Measurements from ENCODE around the gene ADAMTSL5. TPM values are rescaled to one million over a fixed set of nuclear protein-coding genes. Genes with fewer than 3 reads are reported as not detected.

Gene ADAMTSL5
- total and polyA plus RNA-seq, 2 donors = 4.1 to 9.4 TPM

DNA sequence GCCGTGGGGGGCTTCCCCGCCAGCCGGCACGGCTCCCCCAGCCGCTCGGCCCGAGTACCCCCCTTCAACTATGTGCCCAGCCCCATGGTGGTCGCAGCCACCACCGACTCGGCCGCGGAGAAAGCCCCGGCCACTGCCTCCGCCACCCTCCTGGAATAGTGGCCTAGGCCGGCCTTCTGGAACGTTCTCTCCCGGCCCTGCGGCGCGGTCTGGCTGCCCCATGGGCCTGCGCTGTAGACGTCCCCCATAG lies 42.8 kb downstream of the ADAMTSL5 start:
- DNase-seq (ENCODE audit: extremely low spot score) = no peak
- 5% methylated on average over 22 of the region's 22 CpGs for WGBS
- Histone ChIP-seq H3K27ac (ENCODE audit: low read depth) (no peak overlapping the region), H3K4me3 (ENCODE audit: low read depth, low read length) (peak overlapping the region; percentile 44), H3K4me1 (ENCODE audit: insufficient read depth) (peaks cover 11% of the 10 kb centered on the region), H3K36me3 (ENCODE audit: insufficient read depth) (no peaks in the 10 kb centered on the region)

DNA sequence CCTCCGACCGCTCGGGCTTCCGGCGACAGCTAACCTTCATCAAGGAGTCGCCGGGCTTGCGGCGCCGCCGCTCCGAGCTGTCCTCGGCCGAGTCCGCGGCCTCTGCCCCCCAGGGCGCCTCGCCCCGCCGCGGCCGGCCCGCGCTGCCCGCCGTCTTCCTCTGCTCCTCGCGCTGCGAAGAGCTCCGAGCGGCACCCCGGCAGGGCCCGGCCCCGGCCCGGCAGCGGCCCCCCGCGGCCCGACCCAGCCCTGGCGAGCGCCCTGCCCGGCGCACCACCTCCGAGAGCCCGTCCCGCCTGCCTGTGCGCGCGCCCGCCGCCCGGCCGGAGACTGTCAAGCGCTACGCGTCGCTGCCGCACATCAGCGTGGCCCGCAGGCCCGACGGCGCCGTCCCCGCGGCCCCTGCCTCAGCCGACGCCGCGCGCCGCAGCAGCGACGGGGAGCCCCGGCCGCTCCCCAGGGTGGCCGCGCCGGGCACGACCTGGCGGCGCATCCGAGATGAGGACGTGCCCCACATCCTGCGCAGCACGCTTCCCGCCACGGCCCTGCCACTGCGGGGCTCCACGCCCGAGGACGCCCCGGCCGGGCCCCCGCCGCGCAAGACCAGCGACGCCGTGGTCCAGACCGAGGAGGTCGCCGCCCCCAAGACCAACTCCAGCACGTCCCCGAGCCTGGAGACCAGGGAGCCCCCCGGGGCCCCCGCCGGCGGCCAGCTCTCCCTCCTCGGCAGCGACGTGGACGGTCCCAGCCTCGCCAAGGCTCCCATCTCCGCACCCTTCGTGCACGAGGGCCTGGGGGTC lies 43.4 kb downstream of the ADAMTSL5 start:
- Histone ChIP-seq H3K27ac (ENCODE audit: low read depth) (no peak overlapping the region), H3K36me3 (ENCODE audit: insufficient read depth) (no peaks in the 10 kb centered on the region), H3K4me1 (ENCODE audit: insufficient read depth) (peaks cover 11% of the 10 kb centered on the region), H3K4me3 (ENCODE audit: low read depth, low read length) (peak overlapping the region; percentile 39)
- 2% methylated on average over 117 of the region's 117 CpGs for WGBS
- no peak for DNase-seq (ENCODE audit: extremely low spot score)

DNA sequence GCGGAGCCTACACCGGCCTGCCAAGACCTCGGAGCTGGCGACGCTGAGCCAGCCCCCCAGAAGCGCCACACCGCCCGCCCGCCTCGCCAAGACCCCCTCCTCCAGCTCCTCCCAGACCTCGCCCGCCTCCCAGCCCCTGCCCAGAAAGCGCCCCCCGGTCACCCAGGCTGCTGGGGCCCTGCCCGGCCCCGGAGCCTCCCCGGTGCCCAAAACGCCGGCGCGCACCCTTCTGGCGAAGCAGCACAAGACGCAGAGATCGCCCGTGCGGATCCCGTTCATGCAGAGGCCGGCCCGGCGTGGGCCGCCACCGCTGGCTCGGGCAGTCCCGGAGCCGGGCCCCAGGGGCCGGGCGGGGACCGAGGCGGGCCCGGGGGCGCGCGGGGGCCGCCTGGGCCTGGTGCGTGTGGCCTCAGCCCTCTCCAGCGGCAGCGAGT lies 44.0 kb downstream of the ADAMTSL5 start:
- Histone ChIP-seq H3K4me3 (ENCODE audit: low read depth, low read length) (peak overlapping the region; percentile 39), H3K36me3 (ENCODE audit: insufficient read depth) (no peaks in the 10 kb centered on the region), H3K27ac (ENCODE audit: low read depth) (no peak overlapping the region), H3K4me1 (ENCODE audit: insufficient read depth) (peaks cover 11% of the 10 kb centered on the region)
- DNase-seq (ENCODE audit: extremely low spot score) = no peak
- WGBS = 2% methylated on average over 47 of the region's 47 CpGs

DNA sequence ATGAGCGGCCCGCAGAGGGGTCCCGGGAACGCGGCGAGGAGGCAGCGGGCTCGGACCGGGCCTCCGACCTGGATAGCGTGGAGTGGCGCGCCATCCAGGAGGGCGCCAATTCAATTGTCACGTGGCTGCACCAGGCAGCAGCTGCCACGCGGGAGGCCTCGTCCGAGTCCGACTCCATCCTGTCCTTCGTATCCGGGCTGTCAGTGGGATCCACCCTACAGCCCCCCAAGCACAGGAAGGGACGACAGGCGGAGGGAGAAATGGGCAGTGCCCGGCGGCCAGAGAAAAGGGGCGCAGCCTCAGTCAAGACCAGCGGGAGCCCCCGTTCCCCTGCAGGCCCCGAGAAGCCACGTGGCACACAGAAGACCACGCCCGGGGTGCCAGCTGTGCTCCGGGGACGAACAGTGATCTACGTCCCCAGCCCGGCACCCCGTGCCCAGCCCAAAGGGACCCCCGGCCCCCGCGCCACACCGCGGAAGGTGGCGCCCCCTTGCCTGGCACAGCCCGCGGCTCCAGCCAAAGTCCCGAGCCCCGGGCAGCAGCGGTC lies 44.5 kb downstream of the ADAMTSL5 start:
- no peak overlapping the region for H3K4me3 ChIP-seq (ENCODE audit: low read depth, low read length)
- H3K27ac ChIP-seq (ENCODE audit: low read depth) = no peak overlapping the region
- no peak for DNase-seq (ENCODE audit: extremely low spot score)
- no peaks in the 10 kb centered on the region for H3K36me3 ChIP-seq (ENCODE audit: insufficient read depth)
- peaks cover 11% of the 10 kb centered on the region for H3K4me1 ChIP-seq (ENCODE audit: insufficient read depth)
- 7% methylated on average over 49 of the region's 49 CpGs for WGBS

DNA sequence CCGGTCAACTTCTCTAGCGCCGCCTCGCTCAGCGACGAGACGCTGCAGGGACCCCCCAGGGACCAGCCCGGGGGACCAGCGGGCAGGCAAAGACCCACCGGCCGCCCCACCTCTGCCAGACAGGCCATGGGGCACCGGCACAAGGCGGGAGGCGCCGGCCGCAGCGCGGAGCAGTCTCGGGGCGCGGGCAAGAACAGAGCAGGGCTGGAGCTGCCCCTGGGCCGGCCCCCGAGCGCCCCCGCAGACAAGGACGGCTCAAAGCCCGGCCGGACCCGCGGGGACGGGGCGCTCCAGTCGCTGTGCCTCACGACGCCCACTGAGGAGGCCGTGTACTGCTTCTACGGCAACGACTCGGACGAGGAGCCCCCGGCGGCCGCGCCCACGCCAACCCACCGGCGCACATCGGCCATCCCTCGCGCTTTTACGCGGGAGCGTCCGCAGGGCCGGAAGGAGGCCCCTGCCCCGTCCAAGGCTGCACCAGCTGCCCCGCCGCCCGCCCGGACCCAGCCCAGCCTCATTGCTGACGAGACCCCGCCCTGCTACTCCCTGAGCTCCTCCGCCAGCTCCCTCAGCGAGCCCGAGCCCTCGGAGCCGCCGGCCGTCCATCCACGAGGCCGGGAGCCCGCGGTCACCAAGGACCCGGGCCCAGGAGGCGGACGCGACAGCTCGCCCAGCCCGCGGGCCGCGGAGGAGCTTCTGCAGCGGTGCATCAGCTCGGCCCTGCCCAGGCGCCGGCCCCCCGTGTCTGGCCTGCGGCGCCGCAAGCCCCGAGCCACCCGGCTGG lies 45.1 kb downstream of the ADAMTSL5 start:
- H3K27ac ChIP-seq (ENCODE audit: low read depth) = no peak overlapping the region

DNA sequence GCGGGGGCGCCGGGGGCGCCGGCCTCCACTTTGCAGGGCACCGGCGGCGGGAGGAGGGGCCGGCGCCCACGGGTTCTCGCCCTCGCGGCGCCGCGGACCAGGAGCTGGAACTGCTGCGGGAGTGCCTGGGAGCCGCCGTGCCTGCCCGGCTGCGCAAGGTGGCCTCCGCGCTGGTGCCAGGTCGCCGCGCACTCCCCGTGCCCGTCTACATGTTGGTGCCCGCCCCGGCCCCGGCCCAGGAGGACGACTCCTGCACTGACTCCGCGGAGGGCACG lies 45.7 kb downstream of the ADAMTSL5 start:
- WGBS = 4% methylated on average over 36 of the region's 36 CpGs
- no peak for DNase-seq (ENCODE audit: extremely low spot score)
- Histone ChIP-seq H3K27ac (ENCODE audit: low read depth) (no peak overlapping the region), H3K36me3 (ENCODE audit: insufficient read depth) (no peaks in the 10 kb centered on the region), H3K4me1 (ENCODE audit: insufficient read depth) (peaks cover 11% of the 10 kb centered on the region), H3K4me3 (ENCODE audit: low read depth, low read length) (no peak overlapping the region)

More for the DNA sequence above, 45.1 kb downstream of the ADAMTSL5 start:
- Histone ChIP-seq H3K4me3 (ENCODE audit: low read depth, low read length) (no peak overlapping the region), H3K36me3 (ENCODE audit: insufficient read depth) (no peaks in the 10 kb centered on the region), H3K4me1 (ENCODE audit: insufficient read depth) (peaks cover 11% of the 10 kb centered on the region)
- no peak for DNase-seq (ENCODE audit: extremely low spot score)
- WGBS = 5% methylated on average over 92 of the region's 92 CpGs

DNA sequence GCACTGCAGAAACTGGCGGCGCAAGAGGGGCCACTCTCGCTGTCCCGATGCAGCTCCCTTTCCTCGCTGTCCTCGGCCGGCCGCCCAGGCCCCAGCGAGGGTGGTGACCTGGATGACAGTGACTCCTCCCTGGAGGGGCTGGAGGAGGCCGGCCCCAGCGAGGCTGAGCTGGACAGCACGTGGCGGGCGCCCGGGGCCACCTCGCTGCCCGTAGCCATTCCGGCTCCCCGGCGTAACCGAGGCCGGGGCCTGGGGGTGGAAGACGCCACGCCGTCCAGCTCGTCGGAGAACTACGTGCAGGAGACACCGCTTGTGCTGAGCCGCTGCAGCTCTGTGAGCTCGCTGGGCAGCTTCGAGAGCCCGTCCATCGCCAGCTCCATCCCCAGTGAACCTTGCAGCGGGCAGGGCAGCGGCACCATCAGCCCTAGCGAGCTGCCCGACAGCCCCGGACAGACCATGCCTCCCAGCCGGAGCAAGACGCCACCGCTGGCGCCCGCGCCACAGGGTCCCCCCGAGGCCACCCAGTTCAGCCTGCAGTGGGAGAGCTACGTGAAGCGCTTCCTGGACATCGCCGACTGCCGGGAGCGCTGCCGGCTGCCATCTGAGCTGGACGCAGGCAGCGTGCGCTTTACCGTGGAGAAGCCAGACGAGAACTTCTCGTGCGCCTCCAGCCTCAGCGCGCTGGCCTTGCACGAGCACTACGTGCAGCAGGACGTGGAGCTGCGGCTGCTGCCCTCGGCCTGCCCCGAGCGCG lies 46.2 kb downstream of the ADAMTSL5 start:
- Histone ChIP-seq H3K4me1 (ENCODE audit: insufficient read depth) (peaks cover 11% of the 10 kb centered on the region), H3K27ac (ENCODE audit: low read depth) (no peak overlapping the region), H3K4me3 (ENCODE audit: low read depth, low read length) (no peak overlapping the region), H3K36me3 (ENCODE audit: insufficient read depth) (no peaks in the 10 kb centered on the region)
- WGBS = 31% methylated on average over 70 of the region's 70 CpGs
- DNase-seq (ENCODE audit: extremely low spot score) = no peak

DNA sequence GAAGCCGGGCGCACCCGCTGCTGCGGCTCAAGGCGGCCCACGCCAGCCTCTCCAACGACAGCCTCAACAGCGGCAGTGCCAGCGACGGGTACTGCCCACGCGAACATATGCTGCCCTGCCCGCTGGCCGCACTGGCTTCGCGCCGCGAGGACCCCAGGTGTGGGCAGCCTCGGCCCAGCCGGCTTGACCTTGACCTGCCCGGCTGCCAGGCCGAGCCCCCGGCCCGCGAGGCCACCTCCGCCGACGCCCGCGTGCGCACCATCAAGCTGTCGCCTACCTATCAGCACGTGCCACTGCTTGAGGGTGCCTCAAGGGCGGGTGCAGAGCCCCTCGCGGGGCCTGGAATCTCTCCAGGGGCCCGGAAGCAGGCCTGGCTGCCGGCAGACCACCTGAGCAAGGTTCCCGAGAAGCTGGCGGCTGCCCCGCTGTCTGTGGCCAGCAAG lies 46.8 kb downstream of the ADAMTSL5 start:
- H3K4me1 ChIP-seq (ENCODE audit: insufficient read depth) = peaks cover 11% of the 10 kb centered on the region
- 51% methylated on average over 41 of the region's 41 CpGs for WGBS

DNA sequence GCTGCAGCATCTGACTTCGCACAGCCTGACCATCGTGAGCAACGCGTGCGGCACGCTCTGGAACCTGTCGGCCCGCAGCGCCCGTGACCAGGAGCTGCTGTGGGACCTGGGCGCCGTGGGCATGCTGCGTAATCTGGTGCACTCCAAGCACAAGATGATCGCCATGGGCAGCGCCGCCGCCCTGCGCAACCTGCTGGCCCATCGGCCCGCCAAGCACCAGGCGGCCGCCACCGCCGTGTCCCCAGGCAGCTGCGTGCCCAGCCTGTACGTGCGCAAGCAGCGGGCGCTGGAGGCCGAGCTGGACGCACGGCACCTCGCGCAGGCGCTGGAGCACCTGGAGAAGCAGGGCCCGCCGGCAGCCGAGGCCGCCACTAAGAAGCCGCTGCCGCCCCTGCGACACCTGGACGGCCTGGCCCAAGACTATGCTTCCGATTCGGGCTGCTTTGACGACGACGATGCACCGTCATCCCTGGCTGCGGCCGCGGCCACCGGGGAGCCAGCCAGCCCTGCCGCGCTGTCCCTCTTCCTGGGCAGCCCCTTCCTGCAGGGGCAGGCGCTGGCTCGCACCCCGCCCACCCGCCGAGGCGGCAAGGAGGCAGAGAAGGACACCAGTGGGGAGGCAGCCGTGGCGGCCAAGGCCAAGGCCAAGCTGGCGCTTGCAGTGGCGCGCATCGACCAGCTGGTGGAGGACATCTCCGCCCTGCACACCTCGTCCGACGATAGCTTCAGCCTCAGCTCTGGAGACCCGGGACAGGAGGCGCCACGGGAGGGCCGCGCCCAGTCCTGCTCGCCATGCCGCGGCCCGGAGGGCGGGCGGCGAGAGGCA lies 47.4 kb downstream of the ADAMTSL5 start:
- no peaks in the 10 kb centered on the region for H3K36me3 ChIP-seq (ENCODE audit: insufficient read depth)
- DNase-seq (ENCODE audit: extremely low spot score) = no peak
- no peak overlapping the region for H3K27ac ChIP-seq (ENCODE audit: low read depth)
- WGBS = 41% methylated on average over 83 of the region's 83 CpGs
- H3K4me1 ChIP-seq (ENCODE audit: insufficient read depth) = peaks cover 11% of the 10 kb centered on the region
- no peak overlapping the region for H3K4me3 ChIP-seq (ENCODE audit: low read depth, low read length)

More for the DNA sequence above, 46.8 kb downstream of the ADAMTSL5 start:
- Histone ChIP-seq H3K27ac (ENCODE audit: low read depth) (no peak overlapping the region), H3K36me3 (ENCODE audit: insufficient read depth) (no peaks in the 10 kb centered on the region), H3K4me3 (ENCODE audit: low read depth, low read length) (no peak overlapping the region)
- no peak for DNase-seq (ENCODE audit: extremely low spot score)

DNA sequence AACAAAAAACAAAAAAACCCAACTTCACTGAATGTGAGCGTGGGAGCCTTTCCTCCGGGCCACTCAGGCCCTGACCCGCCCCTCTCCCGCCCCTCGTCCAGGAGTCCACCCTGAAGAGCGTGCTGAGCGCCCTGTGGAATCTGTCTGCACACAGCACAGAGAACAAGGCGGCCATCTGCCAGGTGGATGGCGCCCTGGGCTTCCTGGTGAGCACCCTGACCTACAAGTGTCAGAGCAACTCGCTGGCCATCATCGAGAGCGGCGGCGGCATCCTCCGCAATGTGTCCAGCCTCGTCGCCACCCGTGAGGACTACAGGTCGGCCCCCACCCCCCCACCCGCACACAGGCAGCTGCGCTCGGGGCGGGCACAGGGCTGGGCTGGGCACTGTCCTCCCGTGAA lies 51.0 kb downstream of the ADAMTSL5 start:
- Histone ChIP-seq H3K27ac (ENCODE audit: low read depth) (no peak overlapping the region), H3K36me3 (ENCODE audit: insufficient read depth) (no peaks in the 10 kb centered on the region), H3K4me1 (ENCODE audit: insufficient read depth) (peaks cover 3% of the 10 kb centered on the region), H3K4me3 (ENCODE audit: low read depth, low read length) (no peak overlapping the region)
- WGBS = 94% methylated on average over 24 of the region's 24 CpGs
- DNase-seq (ENCODE audit: extremely low spot score) = no peak

DNA sequence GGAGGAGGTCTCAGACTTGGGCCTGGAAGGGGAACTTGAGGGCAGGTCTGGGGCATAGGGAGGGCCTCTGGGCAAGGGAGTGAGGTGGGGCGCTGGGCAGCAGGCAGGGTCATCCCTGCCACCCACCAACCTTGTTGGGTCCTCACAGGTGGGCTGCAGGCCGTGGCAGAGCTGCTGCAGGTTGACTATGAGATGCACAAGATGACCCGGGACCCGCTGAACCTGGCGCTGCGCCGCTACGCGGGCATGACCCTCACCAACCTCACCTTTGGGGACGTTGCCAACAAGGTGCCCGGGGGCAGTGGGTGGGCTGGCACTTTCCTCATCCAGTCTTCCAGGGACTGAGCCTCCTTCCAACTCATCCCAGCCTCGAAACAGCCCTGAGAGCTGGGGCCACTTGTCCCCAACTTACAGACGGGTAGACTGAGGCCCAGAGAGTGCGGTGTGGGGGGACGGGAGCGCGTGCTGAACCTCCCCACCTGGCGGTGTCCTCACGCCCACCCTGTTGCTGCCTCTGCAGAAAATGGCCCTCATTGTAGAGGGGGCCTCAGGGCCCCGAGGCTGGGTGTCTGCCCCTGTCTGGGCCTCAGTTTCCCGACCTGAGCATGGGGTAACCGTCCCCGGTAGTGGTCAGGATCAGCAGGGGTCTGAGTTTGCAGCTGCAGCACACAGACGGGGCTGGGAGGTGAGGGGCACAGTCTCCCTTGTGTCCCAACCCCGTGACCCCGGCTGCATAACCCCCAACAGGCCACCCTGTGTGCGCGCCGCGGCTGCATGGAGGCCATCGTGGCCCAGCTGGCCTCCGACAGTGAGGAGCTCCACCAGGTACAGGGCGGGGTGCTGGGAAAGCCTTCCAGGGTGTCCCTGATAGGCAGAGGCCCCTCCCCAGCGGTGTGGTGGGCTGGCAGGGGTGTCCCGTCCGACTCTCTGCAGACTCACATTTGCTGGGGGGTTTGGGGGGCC lies 52.5 kb downstream of the ADAMTSL5 start:
- no peak for DNase-seq (ENCODE audit: extremely low spot score)
- Histone ChIP-seq H3K4me1 (ENCODE audit: insufficient read depth) (no peaks in the 10 kb centered on the region), H3K4me3 (ENCODE audit: low read depth, low read length) (no peak overlapping the region), H3K27ac (ENCODE audit: low read depth) (no peak overlapping the region), H3K36me3 (ENCODE audit: insufficient read depth) (no peaks in the 10 kb centered on the region)
- 95% methylated on average over 36 of the region's 36 CpGs for WGBS

DNA sequence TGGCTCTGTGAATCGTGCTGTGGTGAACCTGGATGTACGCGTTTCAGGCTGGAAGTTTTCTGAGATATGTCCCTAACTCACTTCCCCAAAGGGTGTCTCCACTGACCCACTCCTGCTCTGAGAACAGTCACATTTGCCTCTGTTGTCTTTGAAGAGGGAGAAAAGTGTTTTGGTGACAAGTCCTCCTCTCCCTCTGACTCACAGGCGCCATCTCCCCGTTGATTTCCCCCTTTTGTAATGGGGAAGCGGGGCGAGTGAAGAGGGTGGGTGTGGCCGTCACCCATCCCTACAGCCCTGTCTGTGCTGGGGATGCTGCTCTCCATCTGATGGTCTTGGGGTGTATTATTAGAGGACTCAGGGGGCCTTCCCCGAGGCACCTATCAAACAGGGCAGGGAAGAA lies 53.3 kb downstream of the ADAMTSL5 start:
- Histone ChIP-seq H3K4me3 (ENCODE audit: low read depth, low read length) (no peak overlapping the region), H3K27ac (ENCODE audit: low read depth) (no peak overlapping the region)
- WGBS = 72% methylated on average over 9 of the region's 9 CpGs

More for the DNA sequence above, 53.3 kb downstream of the ADAMTSL5 start:
- no peaks in the 10 kb centered on the region for H3K36me3 ChIP-seq (ENCODE audit: insufficient read depth)
- no peaks in the 10 kb centered on the region for H3K4me1 ChIP-seq (ENCODE audit: insufficient read depth)
- DNase-seq (ENCODE audit: extremely low spot score) = no peak

Measured in urinary bladder (tissue), 4 donors.